ENCODE results near the gene IPO11.
"Not testable (repeated sequence)": the region's sequence is repeated elsewhere in the genome, so short reads cannot be mapped to it uniquely, and the experiment has no call there.

The IPO11 gene

DNA sequence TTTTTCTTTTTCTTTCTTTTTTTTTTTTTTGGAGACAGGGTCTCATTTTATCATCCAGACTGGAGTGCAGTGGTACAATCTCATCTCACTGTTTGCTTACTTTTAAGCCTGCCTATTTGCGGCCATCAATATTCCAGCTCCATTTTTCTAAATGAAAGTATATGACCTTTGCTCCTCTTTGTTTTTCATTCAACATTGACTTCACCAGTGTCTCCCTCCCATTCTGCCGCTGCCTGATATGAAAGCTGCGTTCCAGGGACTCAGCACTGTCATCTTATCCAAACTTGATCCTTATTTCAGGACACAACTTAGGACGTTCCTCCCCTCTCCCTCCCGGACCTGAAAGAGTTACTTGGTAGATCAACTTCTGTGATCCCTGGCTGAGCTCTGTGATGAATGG is 239.7 kb downstream of the IPO11 start:
- no peak for DNase-seq

DNA sequence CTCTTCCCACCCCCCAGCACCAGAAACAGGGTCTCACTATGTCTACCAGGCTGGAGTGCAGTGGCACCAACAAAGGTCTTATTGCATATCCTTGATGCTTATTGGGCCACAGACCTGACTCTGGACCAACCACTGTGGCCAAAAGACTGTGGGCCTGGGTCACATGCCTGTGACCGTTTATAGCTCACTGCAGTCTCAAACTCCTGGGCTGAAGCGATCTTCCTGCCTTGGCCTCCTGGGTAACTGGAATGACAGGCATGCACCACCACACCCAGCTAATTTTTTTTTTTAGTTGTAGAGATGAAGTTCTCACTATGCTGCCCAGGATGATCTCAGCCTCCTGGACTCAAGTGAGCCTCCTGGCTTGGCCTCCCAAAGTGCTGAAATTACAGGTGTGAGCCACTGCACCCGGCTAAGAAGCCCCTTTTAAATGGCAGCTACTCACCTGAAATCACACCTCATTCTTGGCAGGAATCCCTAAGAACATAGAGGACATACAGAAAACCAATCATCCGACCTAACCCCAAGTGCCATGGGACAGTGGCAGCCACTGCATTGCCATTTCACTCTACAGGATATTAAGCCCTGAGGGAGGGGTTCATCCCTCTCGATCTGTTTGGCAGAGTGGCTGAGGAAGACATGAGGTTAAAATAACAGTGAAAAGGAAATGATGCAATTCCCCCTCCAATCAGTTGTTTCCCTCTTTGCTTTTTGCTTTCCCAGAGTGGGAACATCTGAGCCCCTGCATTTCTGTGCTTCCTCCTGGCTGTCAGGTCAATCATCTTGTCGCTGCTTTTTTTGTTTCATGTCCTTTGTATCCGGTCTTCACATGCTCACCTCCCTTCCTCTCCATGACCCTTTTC is 240.7 kb downstream of the IPO11 start:
- DNase-seq, result no peak

DNA sequence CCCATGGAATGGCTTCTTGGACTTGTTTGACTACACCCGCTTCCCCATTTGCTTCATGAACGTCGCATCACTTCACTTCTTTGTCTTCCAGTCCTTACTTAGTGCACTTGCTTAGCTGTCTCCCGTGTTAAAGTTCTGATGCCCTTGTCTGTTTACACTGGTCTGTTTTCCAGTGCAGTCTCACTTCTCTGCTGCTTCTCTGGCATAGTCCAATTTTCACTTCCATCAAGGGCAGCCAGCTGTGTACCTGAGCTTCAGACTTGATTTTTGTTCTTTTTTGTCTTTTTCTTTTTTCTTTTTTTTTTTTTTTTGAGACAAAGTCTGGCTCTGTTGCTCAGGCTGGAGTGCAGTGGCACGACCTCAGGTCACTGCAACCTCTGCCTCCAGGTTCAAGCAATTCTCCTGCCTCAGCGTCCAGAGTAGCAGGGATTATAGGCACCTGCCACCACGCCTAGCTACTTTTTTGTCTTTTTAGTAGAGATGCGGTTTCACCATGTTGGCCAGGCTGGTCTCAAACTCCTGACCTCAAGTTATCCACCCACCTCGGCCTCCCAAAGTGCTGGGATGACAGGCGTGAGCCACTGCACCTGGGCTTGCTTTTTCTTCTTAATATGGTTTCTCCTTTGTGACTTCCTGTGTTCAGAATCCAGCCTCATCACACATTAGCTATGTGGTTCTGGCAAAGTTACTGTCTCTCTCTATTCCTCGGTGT is 241.5 kb downstream of the IPO11 start:
- no peak for DNase-seq

DNA sequence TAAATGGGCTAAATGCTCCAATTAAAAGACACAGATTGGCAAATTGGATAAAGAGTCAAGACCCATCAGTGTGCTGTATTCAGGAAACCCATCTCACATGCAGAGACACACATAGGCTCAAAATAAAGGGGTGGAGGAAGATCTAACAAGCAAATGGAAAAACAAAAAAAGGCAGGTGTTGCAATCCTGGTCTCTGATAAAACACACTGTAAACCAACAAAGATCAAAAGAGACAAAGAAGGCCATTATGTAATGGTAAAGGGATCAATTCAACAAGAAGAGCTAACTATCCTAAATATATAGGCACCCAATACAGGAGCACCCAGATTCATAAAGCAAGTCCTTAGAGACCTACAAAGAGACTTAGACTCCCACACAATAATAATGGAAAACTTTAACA is 245.2 kb downstream of the IPO11 start:
- DNase-seq, result not testable (repeated sequence)

DNA sequence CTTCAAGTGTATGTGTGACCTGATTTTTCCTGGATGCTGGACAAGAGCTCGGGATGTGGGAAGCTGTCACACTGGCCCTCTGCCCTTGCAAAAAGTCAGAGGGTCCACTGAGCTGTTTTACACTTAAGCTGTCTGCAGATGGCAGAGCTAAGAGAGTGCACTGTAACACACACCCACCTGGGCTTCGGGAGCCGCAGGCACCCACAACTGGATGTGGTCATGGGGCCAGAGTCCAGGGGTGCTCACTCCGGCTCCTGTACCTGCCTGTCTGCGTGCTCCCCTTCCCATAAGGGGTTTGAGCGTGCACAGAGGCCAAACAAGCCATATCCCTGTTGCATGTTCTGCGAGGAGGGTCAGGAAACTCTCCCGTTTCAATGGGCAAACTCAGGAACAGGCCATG is 248.6 kb downstream of the IPO11 start:
- DNase-seq, result no peak

DNA sequence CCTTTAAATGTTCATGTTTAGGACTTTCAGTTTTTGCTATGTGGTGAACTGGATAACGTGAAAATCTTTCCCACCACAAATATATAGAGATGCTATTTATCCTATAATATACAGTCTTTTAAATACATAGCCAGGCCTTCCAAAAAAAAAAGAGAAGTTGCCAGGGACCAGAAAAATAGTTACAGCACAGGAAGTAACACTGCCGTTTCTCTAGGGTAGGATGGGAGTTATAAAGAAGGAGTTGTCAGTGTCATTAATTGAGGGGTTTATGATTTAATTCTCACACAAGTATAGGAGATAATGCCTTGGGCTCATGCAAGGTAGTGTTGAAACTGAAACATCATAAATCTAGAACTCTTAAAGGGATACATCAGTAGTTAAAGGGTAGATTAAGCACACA is 250.0 kb downstream of the IPO11 start:
- no peak for DNase-seq

DNA sequence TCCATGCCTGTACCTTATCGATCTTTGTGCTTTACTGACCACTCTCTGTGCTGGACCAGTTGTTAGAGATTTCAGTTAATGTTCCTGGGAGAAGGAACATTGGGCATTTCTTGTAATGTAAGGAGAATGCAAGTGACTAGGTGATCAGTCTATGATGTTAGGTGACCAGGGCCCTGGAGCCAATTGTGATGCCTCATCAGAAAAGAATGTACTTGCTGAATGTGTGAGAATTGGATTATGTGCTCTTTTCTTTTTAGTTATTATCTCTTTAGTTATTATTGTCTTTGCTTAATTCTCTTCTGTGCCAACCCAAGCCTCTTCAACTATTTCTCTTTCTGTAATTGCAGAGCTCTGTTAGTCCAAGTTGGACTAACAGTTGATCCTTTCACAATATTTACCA is 258.9 kb downstream of the IPO11 start:
- DNase-seq, result no peak

DNA sequence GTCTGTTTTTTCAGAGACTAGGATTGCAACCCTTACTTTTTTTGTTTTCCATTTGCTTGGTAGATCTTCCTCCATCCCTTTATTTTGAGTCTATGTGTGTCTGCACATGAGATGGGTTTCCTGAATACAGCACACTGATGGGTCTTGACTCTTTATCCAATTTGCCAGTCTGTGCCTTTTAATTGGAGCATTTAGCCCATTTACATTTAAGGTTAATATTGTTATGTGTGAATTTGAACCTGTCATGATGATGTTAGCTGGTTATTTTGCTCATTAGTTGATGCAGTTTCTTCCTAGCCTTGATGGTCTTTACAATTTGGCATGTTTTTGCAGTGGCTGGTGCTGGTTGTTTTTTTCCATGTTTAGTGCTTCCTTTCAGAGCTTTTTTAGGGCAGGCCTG is 264.0 kb downstream of the IPO11 start:
- DNase-seq, result not testable (repeated sequence)

Data from cerebellar nuclear complex (tissue), 1 donor.